Nephron progenitor cell (in vitro differentiated cells): ENCODE data around the gene GRHL1.

Experiments
- DNase-seq: peaks from one replicate; pipeline ENCODE4 v3.0.0; 2021
- H3K27ac Mint-ChIP-seq: 2 replicates; pipeline ENCODE4 v1.8.0; 2021; ENCODE audit warnings: mild to moderate bottlenecking, moderate library complexity, mixed read lengths
- H3K27me3 Mint-ChIP-seq: 2 replicates; pipeline ENCODE4 v1.8.0; 2021; ENCODE audit warnings: mild to moderate bottlenecking, low read depth, mixed read lengths; ENCODE audit not compliant: poor library complexity
- H3K36me3 Mint-ChIP-seq: 2 replicates; pipeline ENCODE4 v1.8.0; 2021; ENCODE audit warnings: low read depth, mixed read lengths
- H3K4me1 Mint-ChIP-seq: 2 replicates; pipeline ENCODE4 v1.8.0; 2021; ENCODE audit warnings: mixed read lengths
- H3K4me3 Mint-ChIP-seq: 2 replicates; pipeline ENCODE4 v1.8.0; 2021; ENCODE audit warnings: mild to moderate bottlenecking, moderate library complexity, mixed read lengths
- H3K9me3 Mint-ChIP-seq: 2 replicates; pipeline ENCODE4 v1.8.0; 2021; ENCODE audit warnings: mild to moderate bottlenecking, moderate library complexity, mixed read lengths
- TF ChIP-seq, protein P1 (sequence below): fragments of 200-600 bp; sonication (generic); IDR thresholded peaks from 2 replicates; pipeline ENCODE4 v1.5.0; 2021; ENCODE audit warnings: antibody characterized with exemption

The GRHL1 gene

DNA sequence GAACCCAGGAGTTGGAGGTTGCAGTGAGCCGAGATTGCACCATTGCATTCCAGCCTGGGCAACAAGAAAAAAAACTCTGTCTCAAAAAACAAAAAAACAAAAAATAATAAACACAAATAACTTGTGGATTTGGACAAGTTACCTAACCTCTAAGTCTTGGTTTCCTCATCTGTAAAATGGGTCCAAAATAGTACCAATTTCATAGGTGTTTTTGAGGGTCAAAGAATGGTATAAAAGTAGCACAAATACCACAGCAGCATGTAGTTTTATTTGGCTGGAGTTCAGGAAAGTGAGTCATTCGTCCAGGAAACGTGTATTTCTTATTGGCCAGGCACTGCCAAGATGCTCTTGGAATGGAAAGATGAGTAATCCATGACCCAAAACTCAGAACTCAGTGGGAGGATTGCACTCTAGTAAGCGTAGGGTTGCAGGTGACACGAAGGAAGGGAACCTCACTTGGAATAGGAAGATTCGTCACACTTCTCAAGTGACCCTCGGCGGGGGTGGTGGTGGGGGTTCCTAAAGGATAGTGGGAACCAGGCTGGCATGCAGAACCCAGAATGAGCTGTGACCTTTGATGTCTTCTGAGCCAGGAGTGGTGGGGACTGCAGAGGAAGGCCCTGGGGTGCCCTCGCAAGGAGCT is 24.4 kb downstream of the GRHL1 start:
- TF ChIP-seq, protein P1, sequence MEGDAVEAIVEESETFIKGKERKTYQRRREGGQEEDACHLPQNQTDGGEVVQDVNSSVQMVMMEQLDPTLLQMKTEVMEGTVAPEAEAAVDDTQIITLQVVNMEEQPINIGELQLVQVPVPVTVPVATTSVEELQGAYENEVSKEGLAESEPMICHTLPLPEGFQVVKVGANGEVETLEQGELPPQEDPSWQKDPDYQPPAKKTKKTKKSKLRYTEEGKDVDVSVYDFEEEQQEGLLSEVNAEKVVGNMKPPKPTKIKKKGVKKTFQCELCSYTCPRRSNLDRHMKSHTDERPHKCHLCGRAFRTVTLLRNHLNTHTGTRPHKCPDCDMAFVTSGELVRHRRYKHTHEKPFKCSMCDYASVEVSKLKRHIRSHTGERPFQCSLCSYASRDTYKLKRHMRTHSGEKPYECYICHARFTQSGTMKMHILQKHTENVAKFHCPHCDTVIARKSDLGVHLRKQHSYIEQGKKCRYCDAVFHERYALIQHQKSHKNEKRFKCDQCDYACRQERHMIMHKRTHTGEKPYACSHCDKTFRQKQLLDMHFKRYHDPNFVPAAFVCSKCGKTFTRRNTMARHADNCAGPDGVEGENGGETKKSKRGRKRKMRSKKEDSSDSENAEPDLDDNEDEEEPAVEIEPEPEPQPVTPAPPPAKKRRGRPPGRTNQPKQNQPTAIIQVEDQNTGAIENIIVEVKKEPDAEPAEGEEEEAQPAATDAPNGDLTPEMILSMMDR = no peak
- H3K4me1 Mint-ChIP-seq = peaks cover 41% of the 10 kb centered on the region
- H3K36me3 Mint-ChIP-seq = no peaks in the 10 kb centered on the region
- H3K9me3 Mint-ChIP-seq = peaks cover 6% of the 10 kb centered on the region
- no peak for DNase-seq
- H3K4me3 Mint-ChIP-seq = no peak overlapping the region
- H3K27ac Mint-ChIP-seq = no peak overlapping the region
- peaks cover 9% of the 10 kb centered on the region for H3K27me3 Mint-ChIP-seq

DNA sequence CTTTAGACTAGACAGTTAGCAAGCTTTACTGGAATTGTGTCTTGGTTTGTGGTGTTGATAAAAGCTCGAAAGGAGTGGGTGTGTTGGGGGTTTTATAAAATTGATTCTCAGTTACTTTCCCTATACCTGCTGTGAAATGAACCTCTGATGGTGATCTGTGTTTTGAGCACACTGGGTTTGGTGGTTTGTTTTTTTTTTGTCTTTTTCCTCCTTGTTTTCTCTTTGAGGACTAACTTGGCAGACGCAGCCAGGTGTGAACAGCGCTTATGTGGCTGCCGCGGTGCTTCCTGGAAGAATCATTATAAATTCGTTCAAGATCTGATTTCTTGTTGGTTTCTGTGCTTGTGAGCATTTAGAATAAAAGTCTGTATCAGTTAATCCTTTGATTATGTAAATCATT is 28.5 kb downstream of the GRHL1 start:
- H3K9me3 Mint-ChIP-seq = peaks cover 6% of the 10 kb centered on the region
- DNase-seq = no peak
- TF ChIP-seq, protein P1 = no peak
- H3K27ac Mint-ChIP-seq = no peak overlapping the region
- H3K27me3 Mint-ChIP-seq = peaks cover 16% of the 10 kb centered on the region
- H3K4me1 Mint-ChIP-seq = peaks cover 16% of the 10 kb centered on the region
- H3K4me3 Mint-ChIP-seq = no peak overlapping the region
- H3K36me3 Mint-ChIP-seq = no peaks in the 10 kb centered on the region

DNA sequence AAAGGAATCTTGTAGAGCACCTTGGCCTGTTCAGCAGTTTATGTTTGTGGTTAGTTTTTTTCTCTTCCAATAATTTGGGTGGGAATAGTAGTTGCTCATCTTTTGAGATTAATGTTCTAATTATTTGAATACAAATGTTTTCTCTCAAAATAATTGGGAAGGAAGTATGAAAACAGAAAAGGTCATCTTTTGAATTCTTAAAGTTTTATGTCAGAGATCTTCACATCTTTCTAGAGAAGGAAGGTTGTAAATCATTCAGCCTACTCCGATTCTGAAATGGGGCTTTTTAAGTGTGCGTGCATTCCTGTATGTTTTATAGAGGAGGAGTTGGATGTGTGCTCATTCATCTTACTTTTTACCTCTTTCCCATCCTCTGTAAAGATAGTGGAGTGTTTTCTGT is 29.0 kb downstream of the GRHL1 start:
- Mint-ChIP-seq H3K27ac (no peak overlapping the region), H3K36me3 (no peaks in the 10 kb centered on the region), H3K4me1 (peaks cover 14% of the 10 kb centered on the region), H3K4me3 (no peak overlapping the region), H3K9me3 (peaks cover 6% of the 10 kb centered on the region), H3K27me3 (peaks cover 16% of the 10 kb centered on the region)
- no peak for DNase-seq
- TF ChIP-seq, protein P1 = no peak

DNA sequence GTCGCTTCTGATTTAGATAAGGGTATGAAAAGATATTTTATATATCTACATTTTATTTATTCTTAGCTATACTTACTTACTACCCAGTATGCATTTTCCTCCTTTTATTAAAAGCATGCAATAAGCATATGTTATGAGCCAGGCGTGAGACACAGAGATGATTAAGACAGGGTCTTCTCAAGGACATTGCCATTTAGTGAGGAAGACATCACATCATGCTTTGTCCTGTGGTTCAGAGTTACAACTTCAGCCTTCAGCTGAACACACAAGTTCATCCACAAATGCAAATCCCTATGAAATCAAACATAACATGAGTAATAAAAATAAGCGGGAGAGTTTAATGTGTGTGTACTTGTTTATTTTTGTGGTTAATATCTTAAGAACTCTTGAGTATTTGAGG is 30.2 kb downstream of the GRHL1 start:
- peaks cover 6% of the 10 kb centered on the region for H3K9me3 Mint-ChIP-seq
- no peak overlapping the region for H3K4me3 Mint-ChIP-seq
- no peak overlapping the region for H3K27ac Mint-ChIP-seq
- TF ChIP-seq, protein P1 = no peak
- peaks cover 16% of the 10 kb centered on the region for H3K27me3 Mint-ChIP-seq
- DNase-seq = no peak
- peaks cover 14% of the 10 kb centered on the region for H3K4me1 Mint-ChIP-seq
- H3K36me3 Mint-ChIP-seq = no peaks in the 10 kb centered on the region

DNA sequence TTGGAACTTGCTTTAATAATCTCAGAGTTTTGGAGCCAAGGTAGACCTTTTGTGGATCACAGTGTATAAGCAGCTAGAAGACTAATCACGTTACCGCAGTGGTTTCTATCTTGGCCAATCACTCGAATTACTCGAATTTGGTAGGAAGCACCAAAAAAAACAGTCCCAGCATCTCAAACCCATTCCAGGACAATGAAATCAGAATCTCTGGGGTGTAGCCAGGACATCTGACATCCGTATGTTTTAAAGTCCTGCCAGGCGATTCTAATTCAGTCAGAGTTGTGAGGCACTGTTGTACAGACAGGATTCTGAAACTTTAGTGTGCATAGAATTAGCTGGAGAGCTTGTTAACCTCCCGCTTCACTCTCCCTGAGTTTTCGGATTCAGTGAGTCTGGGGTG is 30.8 kb downstream of the GRHL1 start:
- Mint-ChIP-seq H3K4me3 (no peak overlapping the region), H3K4me1 (peaks cover 14% of the 10 kb centered on the region), H3K27me3 (peaks cover 16% of the 10 kb centered on the region), H3K36me3 (no peaks in the 10 kb centered on the region), H3K27ac (no peak overlapping the region), H3K9me3 (peaks cover 6% of the 10 kb centered on the region)
- no peak for DNase-seq
- TF ChIP-seq, protein P1 = no peak

DNA sequence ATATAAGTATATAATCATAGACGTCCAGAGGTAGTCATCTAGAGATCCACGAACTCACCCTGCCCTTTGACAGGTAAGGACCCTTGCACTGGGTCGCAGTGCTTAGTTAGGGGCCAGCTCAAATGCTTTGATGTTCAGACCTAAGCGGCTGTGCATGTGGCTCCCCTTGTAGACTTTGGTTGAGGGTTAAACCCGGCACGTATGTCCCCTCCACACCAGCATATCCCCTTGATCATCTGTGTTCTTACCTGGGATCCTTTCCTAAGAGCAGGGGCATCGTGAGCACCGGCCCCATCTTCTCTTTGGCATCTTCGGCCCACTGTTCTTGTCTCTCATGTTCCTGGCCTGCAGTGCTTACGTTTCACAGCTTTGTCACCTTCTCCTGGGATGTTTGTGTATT is 31.4 kb downstream of the GRHL1 start:
- Mint-ChIP-seq H3K36me3 (no peaks in the 10 kb centered on the region), H3K4me1 (peaks cover 14% of the 10 kb centered on the region), H3K27ac (no peak overlapping the region), H3K9me3 (peaks cover 3% of the 10 kb centered on the region), H3K4me3 (no peak overlapping the region), H3K27me3 (peaks cover 13% of the 10 kb centered on the region)
- TF ChIP-seq, protein P1 = no peak
- DNase-seq = no peak
